SU-DHL-6 (cell line): ENCODE measurements around the gene RTN4.

Experiments used
- EZH2phosphoT487 ChIP-seq: fragments of 200-600 bp; sonication (generic), shearing (Covaris generic); conservative IDR thresholded peaks from 2 replicates; pipeline ENCODE4 v1.6.1; 2018; ENCODE audit warnings: mild to moderate bottlenecking, antibody characterized with exemption, low read length, moderate library complexity, mixed read lengths
- TF ChIP-seq, protein P1 (sequence below): fragments of 200-600 bp; sonication (generic); IDR thresholded peaks from one replicate; pipeline ENCODE4 v1.5.1; 2017; ENCODE audit warnings: antibody characterized with exemption, mild to moderate bottlenecking, low read length, moderate library complexity; ENCODE audit not compliant: insufficient read depth, poor library complexity, severe bottlenecking

DNA sequence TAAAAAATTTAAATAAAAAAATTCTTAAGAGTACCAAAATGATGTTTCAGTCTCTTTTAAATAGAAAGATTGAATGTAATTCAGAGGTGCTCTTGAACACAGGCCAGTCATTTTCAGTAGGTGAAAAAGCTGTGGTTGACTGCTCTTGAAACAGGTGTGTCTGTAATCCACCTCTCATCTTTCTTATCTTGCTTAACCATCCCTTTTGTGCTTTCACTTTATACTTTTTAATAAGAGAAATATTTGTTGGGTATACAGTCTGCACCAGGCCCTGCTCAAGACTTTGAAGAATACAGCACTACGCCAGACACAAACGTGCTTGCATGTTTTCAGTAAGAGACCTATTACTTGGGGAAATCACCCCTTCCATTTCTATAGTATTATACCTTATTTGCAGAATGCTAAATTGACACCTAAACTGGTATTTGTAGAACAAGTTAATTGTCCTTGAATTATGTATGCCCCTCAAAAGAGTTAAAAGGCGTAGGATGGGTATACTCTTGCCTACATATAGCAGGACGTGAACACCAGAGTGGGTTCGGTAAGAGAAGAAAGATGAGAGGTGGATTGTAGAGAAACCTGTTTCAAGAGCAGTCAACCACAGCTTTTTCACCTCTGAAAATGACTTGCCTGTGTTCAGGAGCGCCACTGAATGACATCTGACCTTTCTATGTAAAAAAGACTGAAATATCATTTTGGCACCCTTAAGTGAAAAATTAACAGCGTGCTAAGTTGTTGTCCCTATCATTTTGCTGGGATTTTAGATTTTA, 4.0 kb upstream of the RTN4 start:
- TF ChIP-seq, protein P1, sequence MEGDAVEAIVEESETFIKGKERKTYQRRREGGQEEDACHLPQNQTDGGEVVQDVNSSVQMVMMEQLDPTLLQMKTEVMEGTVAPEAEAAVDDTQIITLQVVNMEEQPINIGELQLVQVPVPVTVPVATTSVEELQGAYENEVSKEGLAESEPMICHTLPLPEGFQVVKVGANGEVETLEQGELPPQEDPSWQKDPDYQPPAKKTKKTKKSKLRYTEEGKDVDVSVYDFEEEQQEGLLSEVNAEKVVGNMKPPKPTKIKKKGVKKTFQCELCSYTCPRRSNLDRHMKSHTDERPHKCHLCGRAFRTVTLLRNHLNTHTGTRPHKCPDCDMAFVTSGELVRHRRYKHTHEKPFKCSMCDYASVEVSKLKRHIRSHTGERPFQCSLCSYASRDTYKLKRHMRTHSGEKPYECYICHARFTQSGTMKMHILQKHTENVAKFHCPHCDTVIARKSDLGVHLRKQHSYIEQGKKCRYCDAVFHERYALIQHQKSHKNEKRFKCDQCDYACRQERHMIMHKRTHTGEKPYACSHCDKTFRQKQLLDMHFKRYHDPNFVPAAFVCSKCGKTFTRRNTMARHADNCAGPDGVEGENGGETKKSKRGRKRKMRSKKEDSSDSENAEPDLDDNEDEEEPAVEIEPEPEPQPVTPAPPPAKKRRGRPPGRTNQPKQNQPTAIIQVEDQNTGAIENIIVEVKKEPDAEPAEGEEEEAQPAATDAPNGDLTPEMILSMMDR, result no peak
- no peak for TF ChIP-seq EZH2phosphoT487
